ENCODE data around the gene CST7. TPM values are rescaled to one million over a fixed set of nuclear protein-coding genes. Genes with fewer than 3 reads are reported as not detected.
"Not testable (repeated sequence)": the region's sequence is repeated elsewhere in the genome, so short reads cannot be mapped to it uniquely, and the experiment has no call there.

CST7 gene
- total RNA-seq, 1 experiment from 2014 or later, result not detected

- ChIA-PET POLR2A (no interaction called here), CTCF (no interaction called here), RAD21 (ENCODE audit: low non-redundant PET in 1 of 2, low total read pairs in 2 of 2, uncharacterized antibody in 2 of 2, unreplicated experiment in 2 of 2) (no interaction called here)
- H3K4me3 ChIP-seq (replicated peaks in 1 of 2; ENCODE audit: low read depth in 1 of 2, low read length in 2 of 2), result no peak overlapping the region
- DNase-seq (ENCODE audit: low read depth, low spot score), result no peak
- no peaks in the 10 kb centered on the region for H3K36me3 ChIP-seq (ENCODE audit: control insufficient read depth in 1 of 2, insufficient read depth in 2 of 2, low read length in 2 of 2)
- no peak overlapping the region for H3K27ac ChIP-seq (ENCODE audit: low read depth, low read length)
- no peaks in the 10 kb centered on the region for H4K20me1 ChIP-seq (ENCODE audit: insufficient read depth)
- BruUV-seq (replicated peaks), result no TSS peak
- no peaks in the 10 kb centered on the region for H3K79me2 ChIP-seq (ENCODE audit: insufficient read depth, low read length)
- H3K9me2 ChIP-seq (ENCODE audit: insufficient read depth), result no peaks in the 10 kb centered on the region
- no peak overlapping the region for H2AFZ ChIP-seq (ENCODE audit: low read depth, low read length, poor library complexity, severe bottlenecking)
- no peak overlapping the region for H3K9ac ChIP-seq (ENCODE audit: low read length)
- ATAC-seq, result no peak
- no peak overlapping the region for H3K4me2 ChIP-seq (ENCODE audit: low read length)
- no peak for TF ChIP-seq MAX (IDR thresholded peaks at IDR 0.05)
- no peak for TF ChIP-seq SP1 (IDR thresholded peaks at IDR 0.05; ENCODE audit: low read depth)
- H3K4me1 ChIP-seq (ENCODE audit: control insufficient read depth in 1 of 2, insufficient read depth in 2 of 2, low read length in 2 of 2), result no peaks in the 10 kb centered on the region
- peaks cover 0 to 5% of the 10 kb centered on the region in 2 experiments; a peak in 1 of 4 replicates for H3K9me3 ChIP-seq (ENCODE audit: control insufficient read depth in 1 of 2, insufficient read depth in 1 of 2, low read depth in 1 of 2, low read length in 2 of 2)
- intact Hi-C loops (cut with micrococcal nuclease), result no loop called here
- H3K27me3 ChIP-seq (ENCODE audit: insufficient read depth, low read length), result no peaks in the 10 kb centered on the region
These were observed 5.9 kb upstream of the CST7 start for GRCh38 chr20:24943196-24943595.

GRCh38 chr20:24943731-24944130 lies 5.3 kb upstream of the CST7 start:
- no peaks in the 10 kb centered on the region for H3K36me3 ChIP-seq (ENCODE audit: control insufficient read depth in 1 of 2, insufficient read depth in 2 of 2, low read length in 2 of 2)
- ChIA-PET CTCF (no interaction called here), RAD21 (ENCODE audit: low non-redundant PET in 1 of 2, low total read pairs in 2 of 2, uncharacterized antibody in 2 of 2, unreplicated experiment in 2 of 2) (no interaction called here), POLR2A (no interaction called here)
- H3K4me3 ChIP-seq (replicated peaks in 1 of 2; ENCODE audit: low read depth in 1 of 2, low read length in 2 of 2), result no peak overlapping the region
- H3K9me3 ChIP-seq (ENCODE audit: control insufficient read depth in 1 of 2, insufficient read depth in 1 of 2, low read depth in 1 of 2, low read length in 2 of 2), result peaks cover 0 to 5% of the 10 kb centered on the region in 2 experiments; a peak in 1 of 4 replicates
- BruUV-seq (replicated peaks), result no TSS peak
- H3K27me3 ChIP-seq (ENCODE audit: insufficient read depth, low read length), result no peaks in the 10 kb centered on the region
- H2AFZ ChIP-seq (ENCODE audit: low read depth, low read length, poor library complexity, severe bottlenecking), result no peak overlapping the region
- intact Hi-C loops (cut with micrococcal nuclease), result no loop called here
- no peak for DNase-seq (ENCODE audit: low read depth, low spot score)
- no peak overlapping the region for H3K4me2 ChIP-seq (ENCODE audit: low read length)
- H3K27ac ChIP-seq (ENCODE audit: low read depth, low read length), result no peak overlapping the region
- no peak overlapping the region for H3K9ac ChIP-seq (ENCODE audit: low read length)
- no peak for TF ChIP-seq ATF3 (IDR thresholded peaks at IDR 0.05)
- ATAC-seq, result no peak
- H3K79me2 ChIP-seq (ENCODE audit: insufficient read depth, low read length), result no peaks in the 10 kb centered on the region
- H4K20me1 ChIP-seq (ENCODE audit: insufficient read depth), result no peaks in the 10 kb centered on the region
- H3K9me2 ChIP-seq (ENCODE audit: insufficient read depth), result no peaks in the 10 kb centered on the region
- no peaks in the 10 kb centered on the region for H3K4me1 ChIP-seq (ENCODE audit: control insufficient read depth in 1 of 2, insufficient read depth in 2 of 2, low read length in 2 of 2)

- H2AFZ ChIP-seq (ENCODE audit: low read depth, low read length, poor library complexity, severe bottlenecking); DNase-seq (ENCODE audit: low read depth, low spot score); H3K4me2 ChIP-seq (ENCODE audit: low read length); H3K4me1 ChIP-seq (ENCODE audit: control insufficient read depth in 1 of 2, insufficient read depth in 2 of 2, low read length in 2 of 2); H3K27ac ChIP-seq (ENCODE audit: low read depth, low read length); H3K27me3 ChIP-seq (ENCODE audit: insufficient read depth, low read length); intact Hi-C loops (cut with micrococcal nuclease); RAD21 ChIA-PET (ENCODE audit: low non-redundant PET in 1 of 2, low total read pairs in 2 of 2, uncharacterized antibody in 2 of 2, unreplicated experiment in 2 of 2); H4K20me1 ChIP-seq (ENCODE audit: insufficient read depth); ATAC-seq; POLR2A ChIA-PET; H3K9me3 ChIP-seq (ENCODE audit: control insufficient read depth in 1 of 2, insufficient read depth in 1 of 2, low read depth in 1 of 2, low read length in 2 of 2); H3K36me3 ChIP-seq (ENCODE audit: control insufficient read depth in 1 of 2, insufficient read depth in 2 of 2, low read length in 2 of 2); CTCF ChIA-PET; H3K9ac ChIP-seq (ENCODE audit: low read length); H3K9me2 ChIP-seq (ENCODE audit: insufficient read depth); BruUV-seq (replicated peaks); H3K4me3 ChIP-seq (replicated peaks in 1 of 2; ENCODE audit: low read depth in 1 of 2, low read length in 2 of 2); H3K79me2 ChIP-seq (ENCODE audit: insufficient read depth, low read length): not testable (repeated sequence)
These were observed 2.7 kb upstream of the CST7 start for GRCh38 chr20:24946376-24946775.

GRCh38 chr20:24948396-24948938 lies 602 bp upstream of the CST7 start:
- H2AFZ ChIP-seq (ENCODE audit: low read depth, low read length, poor library complexity, severe bottlenecking); BruUV-seq (replicated peaks); H3K79me2 ChIP-seq (ENCODE audit: insufficient read depth, low read length); DNase-seq (ENCODE audit: low read depth, low spot score); H3K4me2 ChIP-seq (ENCODE audit: low read length); ATAC-seq; H3K36me3 ChIP-seq (ENCODE audit: control insufficient read depth in 1 of 2, insufficient read depth in 2 of 2, low read length in 2 of 2); POLR2A ChIA-PET; H4K20me1 ChIP-seq (ENCODE audit: insufficient read depth); RAD21 ChIA-PET (ENCODE audit: low non-redundant PET in 1 of 2, low total read pairs in 2 of 2, uncharacterized antibody in 2 of 2, unreplicated experiment in 2 of 2); H3K4me1 ChIP-seq (ENCODE audit: control insufficient read depth in 1 of 2, insufficient read depth in 2 of 2, low read length in 2 of 2); intact Hi-C loops (cut with micrococcal nuclease); H3K4me3 ChIP-seq (replicated peaks in 1 of 2; ENCODE audit: low read depth in 1 of 2, low read length in 2 of 2); H3K9ac ChIP-seq (ENCODE audit: low read length); H3K27ac ChIP-seq (ENCODE audit: low read depth, low read length); H3K9me2 ChIP-seq (ENCODE audit: insufficient read depth); H3K27me3 ChIP-seq (ENCODE audit: insufficient read depth, low read length); H3K9me3 ChIP-seq (ENCODE audit: control insufficient read depth in 1 of 2, insufficient read depth in 1 of 2, low read depth in 1 of 2, low read length in 2 of 2); CTCF ChIA-PET: not testable (repeated sequence)
